Caki2 (cell line): ENCODE measurements around the gene ALS2. TPM values are rescaled to one million over a fixed set of nuclear protein-coding genes. Genes with fewer than 3 reads are reported as not detected.
A peak's percentile ranks its signal among the peaks of the same experiment; 100 is the strongest.
"Not testable (repeated sequence)": the region's sequence is repeated elsewhere in the genome, so short reads cannot be mapped to it uniquely, and the experiment has no call there.

Source experiments
- DNase-seq: peaks from one replicate; pipeline ENCODE4 v3.0.0-alpha.2; 2015; ENCODE audit warnings: low read depth
- in situ Hi-C: cut with HindIII; loops from 2 replicates; pipeline ENCODE4 v1.10.0; 2016; ENCODE audit warnings: low sequenced_read_pairs, low pct_unique_long_range_greater_than_20kb, mixed read lengths
- total RNA-seq: library from RNA; depleted of rRNA; stranded (reverse); fragments of >200 nt; shearing (Covaris generic); gene quantifications from 2 replicates; pipeline ENCODE4 v1.2.3, GENCODE V29; 2014; ENCODE audit warnings: low replicate concordance

Gene ALS2
- total RNA-seq, 1 experiment from 2014 or later: 19.0 TPM

GRCh38 chr2:201768918-201769317 is 11.8 kb downstream of the ALS2 start:
- DNase-seq: no peak
- in situ Hi-C loops: no loop called here

GRCh38 chr2:201765799-201766198 is 14.9 kb downstream of the ALS2 start:
- DNase-seq: no peak
- in situ Hi-C loops: no loop called here

GRCh38 chr2:201764469-201764868 is 16.3 kb downstream of the ALS2 start:
- in situ Hi-C loops, DNase-seq: not testable (repeated sequence)

- in situ Hi-C loops: no loop called here
- no peak for DNase-seq
Measured at GRCh38 chr2:201761101-201761500, 19.6 kb downstream of the ALS2 start.

- no peak for DNase-seq
Measured at GRCh38 chr2:201759567-201759966, 21.2 kb downstream of the ALS2 start.

GRCh38 chr2:201758873-201759272 is 21.9 kb downstream of the ALS2 start:
- in situ Hi-C loops: no loop called here
- DNase-seq: no peak

More at GRCh38 chr2:201759567-201759966, 21.2 kb downstream of the ALS2 start:
- in situ Hi-C loops: no loop called here

GRCh38 chr2:201758234-201758633 is 22.5 kb downstream of the ALS2 start:
- in situ Hi-C loops: no loop called here
- no peak for DNase-seq

- DNase-seq: no peak
- in situ Hi-C loops: no loop called here
Measured at GRCh38 chr2:201754717-201755415, 25.9 kb downstream of the ALS2 start.

- DNase-seq: no peak
- in situ Hi-C loops: no loop called here
Measured at GRCh38 chr2:201751566-201751965, 29.2 kb downstream of the ALS2 start.

- in situ Hi-C loops: no loop called here
Measured at GRCh38 chr2:201746551-201746950, 34.2 kb downstream of the ALS2 start.

GRCh38 chr2:201735486-201735885 is 45.2 kb downstream of the ALS2 start:
- no peak for DNase-seq
- in situ Hi-C loops: no loop called here

More at GRCh38 chr2:201746551-201746950, 34.2 kb downstream of the ALS2 start:
- DNase-seq: no peak

GRCh38 chr2:201734111-201734510 is 46.6 kb downstream of the ALS2 start:
- in situ Hi-C loops: no loop called here
- DNase-seq: no peak

- DNase-seq: no peak
- in situ Hi-C loops: no loop called here
Measured at GRCh38 chr2:201733544-201733943, 47.2 kb downstream of the ALS2 start.

GRCh38 chr2:201730651-201731285 is 50.0 kb downstream of the ALS2 start:
- DNase-seq: no peak
- in situ Hi-C loops: no loop called here

- peak; percentile 49 for DNase-seq
- in situ Hi-C loops: no loop called here
Measured at GRCh38 chr2:201715459-201715858, 65.3 kb downstream of the ALS2 start.

- no peak for DNase-seq
- in situ Hi-C loops: no loop called here
Measured at GRCh38 chr2:201712726-201713125, 68.0 kb downstream of the ALS2 start.

- in situ Hi-C loops: no loop called here
- no peak for DNase-seq
Measured at GRCh38 chr2:201709747-201710146, 71.0 kb downstream of the ALS2 start.

GRCh38 chr2:201709049-201709448 is 71.7 kb downstream of the ALS2 start:
- in situ Hi-C loops: no loop called here
- no peak for DNase-seq

- in situ Hi-C loops: no loop called here
- no peak for DNase-seq
Measured at GRCh38 chr2:201707753-201708152, 73.0 kb downstream of the ALS2 start.

GRCh38 chr2:201707142-201707541 is 73.6 kb downstream of the ALS2 start:
- in situ Hi-C loops: no loop called here
- no peak for DNase-seq
